Activated CD4-positive, alpha-beta T cell treated with anti-CD3 and anti-CD28 coated beads for 24 hours (primary cell): ENCODE measurements around the gene PYHIN1.

Experiments
- DNase-seq, 2 donors: peaks; one replicate each; pipeline ENCODE4 v3.0.0-alpha.2; 2020; ENCODE audit warnings: low read depth in 2 of 2

PYHIN1 gene

GRCh38 chr1:158931055-158931737 lies at the start of gene PYHIN1:
TSS of gene PYHIN1 (plus strand) at chr1:158931552. CDS start at chr1:158936911, 5,359 bp downstream.
- DNase-seq = no peak

DNA sequence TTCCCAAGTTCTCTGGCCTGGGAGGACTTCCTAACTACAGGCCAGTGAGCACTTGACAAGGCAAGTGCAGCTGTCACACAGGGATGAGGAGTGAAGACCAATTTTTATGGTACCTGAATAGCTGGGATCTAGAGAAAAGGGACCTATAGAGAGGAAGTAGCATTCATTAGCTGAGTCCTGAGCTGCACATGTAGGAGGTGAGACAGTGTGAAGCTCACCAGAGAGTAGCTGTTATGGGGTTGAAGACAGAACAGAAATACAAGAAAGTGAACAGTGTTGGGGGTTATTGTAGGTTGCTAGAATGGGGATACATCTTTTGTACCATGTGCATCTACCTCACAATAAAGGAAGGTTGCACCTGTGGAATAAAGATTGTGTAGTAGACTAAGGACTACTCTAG lies 37.7 kb upstream of the PYHIN1 start:
- DNase-seq = no peak

- no peak for DNase-seq
Observed at GRCh38 chr1:158898722-158899121, 32.6 kb upstream of the PYHIN1 start.

GRCh38 chr1:158901623-158902022 lies 29.7 kb upstream of the PYHIN1 start:
- DNase-seq = no peak

GRCh38 chr1:158916085-158916484 lies 15.3 kb upstream of the PYHIN1 start:
- DNase-seq = no peak

DNA sequence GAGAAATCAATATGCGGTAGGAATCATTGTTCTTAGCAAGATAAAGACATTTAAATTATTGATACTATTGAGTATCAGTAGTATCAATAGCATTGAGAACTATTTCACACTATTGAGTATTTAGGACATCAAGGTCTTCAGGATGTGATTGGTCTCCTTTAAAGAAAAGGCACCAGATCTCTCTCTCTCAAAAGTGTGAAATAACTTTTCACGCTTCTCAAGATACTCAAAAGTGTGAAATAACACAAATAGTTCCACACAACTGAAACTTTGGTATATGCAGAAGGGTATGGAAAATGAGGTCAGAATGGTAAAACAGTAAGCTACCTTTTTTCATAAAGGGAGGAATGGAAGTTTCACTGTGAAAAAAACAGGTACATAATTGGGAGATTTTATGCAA lies 6.7 kb upstream of the PYHIN1 start:
- DNase-seq = no peak

- no peak for DNase-seq
Observed at GRCh38 chr1:158930504-158930903, 848 bp upstream of the PYHIN1 start.

DNA sequence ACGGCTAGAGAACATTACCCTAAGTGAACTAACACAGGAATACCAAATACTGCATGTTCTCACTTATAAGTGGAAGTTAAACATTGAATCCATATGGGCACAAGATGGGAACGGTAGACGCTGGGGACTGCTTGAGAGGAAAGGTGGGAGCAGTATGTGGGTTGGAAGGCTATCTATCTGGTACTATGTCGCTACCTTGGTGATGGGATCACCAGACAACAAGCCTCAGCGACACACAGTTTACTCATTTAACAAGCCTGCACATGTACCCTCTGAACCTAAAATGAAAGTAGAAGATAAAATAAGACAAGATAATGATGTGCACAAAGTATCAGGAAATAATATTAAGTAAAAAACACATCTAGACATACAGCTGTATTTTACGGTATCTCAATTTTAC lies 819 bp downstream of the PYHIN1 start:
- DNase-seq = no peak

- no peak for DNase-seq
Observed at GRCh38 chr1:158933621-158934020, 2.3 kb downstream of the PYHIN1 start.

DNA sequence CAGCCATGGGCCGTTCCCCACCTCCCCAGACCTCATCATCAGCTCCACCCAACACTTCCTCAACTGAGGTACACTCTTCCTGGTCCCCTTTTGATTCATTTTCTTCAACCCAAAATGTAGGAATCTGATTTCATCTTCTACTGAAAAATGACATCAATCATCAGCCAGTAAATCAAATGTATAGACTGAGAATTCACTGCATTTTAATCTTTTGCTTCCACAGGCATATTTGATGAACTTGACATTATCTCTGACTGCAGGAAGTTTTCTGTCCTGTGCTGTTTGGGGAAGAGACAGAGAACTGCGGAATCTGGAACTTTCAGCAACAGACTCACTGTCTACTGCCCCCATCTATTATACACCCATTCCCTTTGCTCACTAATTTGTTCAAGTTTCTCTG lies 7.8 kb downstream of the PYHIN1 start:
- no peak for DNase-seq

- no peak for DNase-seq
Observed at GRCh38 chr1:158941317-158941716, 10.0 kb downstream of the PYHIN1 start.

GRCh38 chr1:158942490-158942889 lies 11.1 kb downstream of the PYHIN1 start:
- no peak for DNase-seq

- no peak for DNase-seq
Observed at GRCh38 chr1:158943059-158943458, 11.7 kb downstream of the PYHIN1 start.

DNA sequence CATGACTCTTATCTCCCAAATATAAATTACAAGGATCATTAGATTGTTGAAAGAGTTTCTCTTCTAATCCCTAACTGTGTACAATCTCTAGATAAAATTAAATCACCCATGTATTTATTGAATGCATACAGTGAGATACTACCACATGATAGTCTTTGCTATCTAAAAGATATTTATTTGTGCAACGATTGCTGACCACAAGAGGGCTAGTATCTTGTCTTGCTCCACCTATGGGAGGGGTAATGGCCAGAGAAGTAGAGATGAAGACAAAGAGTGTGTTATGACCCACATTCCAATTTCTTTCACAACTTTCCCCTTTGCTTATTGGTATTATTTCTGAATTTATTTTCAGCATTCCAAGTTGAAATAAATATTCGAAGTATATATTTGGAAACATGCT lies 13.7 kb downstream of the PYHIN1 start:
- no peak for DNase-seq

- DNase-seq = no peak
Observed at GRCh38 chr1:158946785-158947184, 15.4 kb downstream of the PYHIN1 start.

- no peak for DNase-seq
Observed at GRCh38 chr1:158951956-158952355, 20.6 kb downstream of the PYHIN1 start.

GRCh38 chr1:158952416-158952815 lies 21.1 kb downstream of the PYHIN1 start:
- DNase-seq = no peak

DNA sequence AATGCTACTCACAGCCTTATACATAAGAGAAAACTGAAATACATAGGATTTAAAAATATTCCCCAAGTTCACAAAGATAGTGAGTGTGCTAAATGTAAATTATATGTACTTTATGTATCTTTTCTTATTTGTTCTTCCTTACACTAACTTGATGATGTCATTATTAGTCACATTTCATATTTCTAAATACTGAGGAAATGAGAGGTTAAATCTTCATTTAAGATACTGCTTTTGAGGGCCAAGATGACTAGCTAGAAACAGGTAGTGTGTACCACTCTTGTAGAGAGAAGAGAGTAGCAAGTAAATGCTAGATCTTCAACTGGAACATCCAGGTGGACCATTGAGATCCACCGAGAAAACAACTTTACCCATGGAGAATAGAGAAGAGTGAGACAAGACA lies 29.8 kb downstream of the PYHIN1 start:
- DNase-seq = no peak

GRCh38 chr1:158962983-158963382 lies 31.6 kb downstream of the PYHIN1 start:
- DNase-seq = no peak

- DNase-seq = no peak
Observed at GRCh38 chr1:158969166-158969565, 37.8 kb downstream of the PYHIN1 start.

DNA sequence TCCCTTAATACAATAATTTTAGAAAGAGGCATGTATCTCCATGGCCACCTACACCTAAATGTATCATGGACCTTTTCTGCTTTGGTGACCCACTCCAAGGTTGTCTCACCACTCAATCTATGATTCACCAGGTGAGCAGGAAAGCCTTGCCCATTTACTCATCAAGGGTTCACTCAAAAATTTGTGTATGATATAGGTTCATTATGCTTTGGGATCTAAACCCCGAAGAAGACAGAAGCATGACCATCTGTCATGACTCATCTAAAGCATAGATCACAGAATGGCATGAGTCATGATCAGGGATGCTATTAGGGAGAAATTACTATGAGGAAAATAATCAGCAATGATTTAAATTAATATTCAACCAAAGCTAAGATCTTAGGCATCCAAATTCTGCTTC lies 38.5 kb downstream of the PYHIN1 start:
- DNase-seq = no peak

DNA sequence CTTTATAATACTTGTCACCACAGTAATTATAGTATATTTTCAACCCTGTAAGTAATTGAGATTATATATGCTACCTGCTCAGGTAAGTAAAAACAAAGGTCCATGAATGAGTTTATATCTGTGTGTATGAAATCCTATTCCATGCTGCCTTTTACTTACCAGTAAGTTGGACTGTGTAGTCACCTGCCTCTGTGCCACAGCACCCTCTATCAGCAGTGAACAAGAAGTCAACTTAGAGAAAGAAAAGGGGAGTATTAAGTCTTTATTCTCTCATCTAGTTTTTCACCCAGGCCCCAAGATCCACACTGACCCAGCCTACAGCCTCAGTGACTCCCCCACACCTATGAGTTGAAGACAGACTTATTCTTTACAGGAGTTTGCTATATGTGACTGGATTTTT lies 41.5 kb downstream of the PYHIN1 start:
- DNase-seq = no peak

DNA sequence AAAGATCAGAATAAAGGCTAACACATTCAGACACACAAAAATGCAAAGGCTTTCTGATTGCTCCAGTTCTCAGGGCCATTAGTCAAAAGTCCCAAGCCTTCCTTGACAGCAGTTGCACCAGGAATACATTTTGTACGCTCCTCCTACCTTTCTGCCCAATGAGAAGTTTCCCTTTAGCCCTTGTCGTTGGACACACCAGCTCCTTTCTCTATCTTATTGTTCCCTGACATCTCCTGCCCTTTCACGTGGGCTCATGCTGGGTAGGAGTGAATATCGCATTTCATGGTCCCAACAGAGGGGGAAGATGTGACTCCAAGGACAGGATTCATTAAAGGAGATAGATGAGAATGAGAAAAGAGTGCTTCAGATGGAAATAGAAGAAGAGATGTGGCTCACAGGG lies 44.9 kb downstream of the PYHIN1 start:
- no peak for DNase-seq

GRCh38 chr1:158978730-158979129 lies 47.4 kb downstream of the PYHIN1 start:
- no peak for DNase-seq
